ENCODE measurements around the gene DGKI.

The DGKI gene

GRCh38 chr7:137871170-137871915 is 24.6 kb upstream of the DGKI start:
- DNase-seq, result no peak

DNA sequence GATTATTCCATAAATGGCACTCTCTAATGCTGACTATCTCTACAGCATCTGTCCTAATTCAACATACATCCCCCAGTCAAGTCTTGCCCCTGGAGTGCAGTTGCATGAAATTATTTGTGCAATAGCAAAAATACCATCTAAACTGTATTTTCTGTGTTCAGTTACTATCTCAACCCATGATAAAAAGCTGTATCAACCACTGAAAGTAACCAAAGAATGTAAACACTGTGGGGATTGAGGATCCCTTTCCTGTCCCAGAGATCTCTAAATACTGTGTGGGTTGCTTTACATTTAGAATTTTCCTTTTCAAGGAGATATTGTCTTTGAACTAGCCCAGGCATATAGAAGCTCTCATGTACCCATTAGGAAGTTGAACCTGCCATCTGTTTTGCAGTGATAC is 23.9 kb upstream of the DGKI start:
- no peak for DNase-seq

DNA sequence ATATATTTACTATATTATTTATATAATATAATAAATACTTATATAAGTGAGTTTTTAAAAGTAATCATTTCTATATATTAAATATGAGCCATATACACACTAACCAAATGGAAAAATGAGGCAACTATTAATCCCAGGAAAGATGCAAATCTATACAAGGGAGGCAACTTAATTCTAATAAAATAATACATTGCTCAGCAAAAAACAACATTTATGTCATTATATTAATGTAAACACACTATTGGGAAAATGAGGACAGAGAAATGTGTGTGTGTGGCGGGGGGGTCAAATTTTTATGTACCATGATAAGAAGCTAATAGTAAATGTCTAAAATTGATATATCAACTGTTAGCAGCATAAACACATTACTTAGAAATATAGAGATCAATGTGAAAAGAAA is 23.3 kb upstream of the DGKI start:
- no peak for DNase-seq

DNA sequence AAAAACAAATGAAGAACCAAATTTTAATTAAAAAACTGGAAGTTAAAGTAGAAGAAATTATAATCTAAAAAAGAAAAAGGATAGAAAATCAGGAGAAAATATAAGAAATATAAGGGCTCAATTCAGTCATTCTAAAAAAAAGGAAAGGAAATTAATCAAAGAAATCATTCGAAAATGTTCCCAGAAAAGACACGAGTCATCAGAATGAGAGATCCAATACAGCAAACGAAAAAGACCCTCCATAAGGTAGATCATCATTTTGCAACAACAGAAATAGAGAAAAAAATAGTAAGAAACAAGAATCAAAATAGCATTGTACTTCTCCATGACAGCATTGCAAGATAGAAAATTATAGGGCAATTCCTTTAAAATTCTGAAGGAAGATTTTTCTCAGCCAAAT is 22.5 kb upstream of the DGKI start:
- no peak for DNase-seq

- no peak for DNase-seq
Observed at GRCh38 chr7:137867289-137867688, 20.5 kb upstream of the DGKI start.

DNA sequence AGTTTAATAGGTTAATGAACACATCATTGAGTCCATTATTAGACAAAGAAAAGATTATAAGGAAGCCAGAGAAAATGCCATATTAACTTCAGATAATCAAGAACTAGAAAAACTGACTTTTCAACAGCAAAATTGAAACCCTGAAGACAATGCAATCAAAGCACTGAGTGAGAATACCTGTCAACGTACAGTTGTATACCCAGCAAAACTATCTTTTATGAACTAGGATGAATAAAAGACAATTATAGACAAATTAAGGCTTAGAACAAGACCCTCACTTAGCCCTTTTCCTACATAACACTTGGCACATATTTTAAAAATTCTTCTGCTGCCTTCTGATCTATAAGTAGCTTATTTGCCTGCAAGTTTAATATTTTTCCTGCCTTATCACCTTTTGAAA is 19.0 kb upstream of the DGKI start:
- no peak for DNase-seq

DNA sequence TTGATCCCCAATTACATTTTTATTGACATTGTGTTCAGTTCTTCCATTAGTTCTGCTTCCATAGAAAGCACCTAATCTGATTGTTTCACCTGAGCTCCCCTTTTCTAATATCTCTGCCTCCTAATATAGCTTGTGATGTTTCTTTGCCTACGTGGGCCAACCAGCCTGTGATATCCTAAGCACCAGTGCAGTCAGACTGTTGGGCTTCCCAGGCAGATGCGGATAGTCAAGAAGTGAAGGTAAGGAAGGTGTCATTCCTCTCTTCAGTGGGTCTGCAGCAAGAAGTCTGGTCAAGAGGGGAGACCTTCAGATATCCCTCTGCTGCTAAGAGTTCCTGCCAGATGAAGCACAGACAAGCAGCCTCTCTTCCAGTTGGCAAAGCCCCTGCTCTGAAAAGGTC is 16.2 kb upstream of the DGKI start:
- DNase-seq, result no peak

- no peak for DNase-seq
Observed at GRCh38 chr7:137862358-137862757, 15.6 kb upstream of the DGKI start.

DNA sequence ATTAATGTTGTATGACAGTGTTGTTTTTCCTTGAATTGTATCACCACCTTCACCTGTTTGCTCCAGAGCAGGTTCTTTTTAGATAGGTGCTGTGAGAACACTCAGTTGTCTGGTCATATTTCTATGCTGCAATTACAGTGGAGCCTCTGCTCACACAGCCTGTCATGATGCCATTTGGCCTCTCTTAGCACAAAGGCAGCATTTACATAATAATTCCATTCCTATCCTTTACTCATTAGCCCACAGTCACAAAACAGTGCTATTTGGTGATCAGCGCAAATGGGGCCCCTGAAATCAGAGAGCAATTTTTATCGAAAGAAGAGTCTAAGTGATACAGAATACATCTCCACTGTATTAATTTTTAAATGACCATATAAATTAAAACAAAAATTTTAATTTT is 13.8 kb upstream of the DGKI start:
- DNase-seq, result no peak

DNA sequence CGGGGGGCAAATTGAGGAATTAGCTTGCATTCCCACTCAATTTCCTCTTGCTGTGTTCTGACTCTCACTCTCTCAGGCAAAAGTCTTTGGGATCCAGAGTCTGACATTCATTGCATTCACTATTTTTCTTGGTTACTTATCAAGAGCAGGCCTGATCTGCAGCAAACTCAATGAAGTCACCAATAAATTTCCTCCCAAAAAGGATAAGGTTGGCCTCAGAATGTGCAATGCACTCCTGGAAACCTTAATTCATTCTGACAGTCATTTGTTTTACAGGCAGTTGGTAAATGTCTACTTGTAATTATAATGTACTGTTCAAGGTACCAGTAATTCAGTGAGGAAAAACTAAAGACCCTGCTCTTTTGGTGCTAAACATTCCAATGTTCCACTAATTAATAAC is 6.3 kb upstream of the DGKI start:
- no peak for DNase-seq

DNA sequence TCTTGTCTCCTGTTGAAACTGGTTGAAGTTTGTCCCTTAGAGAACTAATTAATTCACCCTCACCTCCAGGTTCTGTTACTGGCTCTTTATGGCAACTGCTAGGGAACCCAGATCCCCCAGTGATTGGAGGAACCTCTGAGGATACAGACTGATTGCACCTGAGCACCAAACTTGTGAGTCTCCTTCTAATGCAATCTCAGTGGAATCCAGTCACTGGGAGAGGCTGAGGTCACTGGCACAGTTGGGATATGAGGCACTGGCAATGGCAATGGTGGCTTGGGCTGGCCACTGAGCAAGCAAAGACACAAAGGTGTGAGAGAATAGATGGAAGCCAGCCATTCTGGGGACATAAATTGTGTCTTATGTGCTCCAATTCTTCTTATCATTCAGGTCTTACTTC is 5.3 kb upstream of the DGKI start:
- DNase-seq, result no peak

- peak; percentile 40 for DNase-seq
Observed at GRCh38 chr7:137850972-137851945, 4.5 kb upstream of the DGKI start.

GRCh38 chr7:137850571-137850970 is 3.8 kb upstream of the DGKI start:
- peak; percentile 18 for DNase-seq

DNA sequence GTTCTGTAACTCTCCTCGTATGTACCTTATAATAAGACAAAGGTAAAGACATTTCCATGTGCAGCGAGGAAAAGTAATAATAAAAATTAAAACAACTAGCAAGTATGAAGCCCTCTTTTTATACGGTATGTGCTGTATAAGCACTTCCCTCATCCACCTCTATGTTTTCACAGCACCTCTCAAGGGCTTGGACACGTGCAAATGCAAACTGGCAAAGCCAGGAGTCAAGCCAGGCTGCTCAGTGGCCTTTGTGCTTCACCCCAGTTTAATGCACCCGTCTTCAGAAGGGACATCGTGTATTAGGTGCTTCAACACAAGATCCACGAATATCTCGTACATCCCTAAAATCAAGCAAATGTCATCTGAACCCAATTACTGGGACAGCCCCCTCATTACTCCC is 1.3 kb upstream of the DGKI start:
- no peak for DNase-seq

- DNase-seq, result no peak
Observed at GRCh38 chr7:137847568-137848050, 835 bp upstream of the DGKI start.

DNA sequence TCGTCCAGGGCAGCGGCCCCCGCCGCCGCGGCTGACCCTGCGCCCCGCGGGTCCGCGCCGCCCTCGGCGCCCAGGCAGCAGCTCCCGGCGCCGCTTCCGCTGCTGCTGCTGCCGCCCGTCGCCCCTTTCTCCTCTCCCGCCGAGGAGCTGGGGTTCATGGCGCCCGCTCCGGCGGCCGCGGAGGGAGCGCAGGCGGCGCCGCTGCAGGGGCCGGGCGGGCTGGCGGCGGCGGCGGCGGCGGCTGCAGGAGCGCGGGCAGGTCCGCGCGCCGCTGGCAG is 286 bp downstream of the DGKI start:
- no peak for DNase-seq

- no peak for DNase-seq
Observed at GRCh38 chr7:137844677-137845425, 1.9 kb downstream of the DGKI start.

DNA sequence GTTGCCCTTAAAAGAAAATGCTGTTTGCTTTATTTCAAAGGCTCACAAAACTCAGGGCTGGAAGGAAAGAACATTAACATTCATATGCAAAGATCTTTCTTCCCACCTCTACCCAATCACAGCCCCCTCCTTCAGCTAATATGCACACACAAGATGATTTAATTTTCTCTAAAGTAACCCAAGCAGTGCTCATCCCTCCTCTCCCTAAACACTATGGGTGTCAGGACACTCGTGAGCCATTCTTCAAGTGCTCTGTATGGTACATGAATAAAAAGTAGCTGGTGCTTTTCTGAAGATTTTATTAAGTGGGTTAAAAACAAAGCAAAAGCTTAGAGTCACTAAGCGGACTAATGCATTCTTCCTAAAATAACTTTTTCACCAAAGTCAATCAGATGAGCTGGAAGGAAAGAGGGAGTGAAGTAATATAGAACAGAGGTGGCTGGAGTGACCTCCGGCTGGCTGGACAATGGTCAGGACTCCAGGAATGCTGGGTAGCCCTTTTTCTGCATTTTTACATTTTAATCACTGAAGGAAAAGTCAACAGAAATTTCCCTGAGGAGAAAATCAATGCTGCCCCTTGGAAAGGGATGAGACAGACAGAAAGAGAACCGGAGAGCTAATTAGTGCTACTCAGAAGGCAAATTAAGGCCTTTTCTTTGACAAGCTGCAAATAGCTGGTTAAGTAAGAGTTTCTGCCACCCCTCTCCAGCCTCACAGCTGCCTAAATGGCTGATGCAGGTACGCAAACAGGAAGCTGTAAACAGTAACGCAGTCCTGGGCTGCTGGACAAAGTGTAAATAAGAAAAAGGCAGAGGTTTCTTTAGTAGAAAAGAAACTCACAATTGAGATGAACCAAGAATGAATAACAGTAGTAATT is 6.6 kb downstream of the DGKI start:
- no peak for DNase-seq

DNA sequence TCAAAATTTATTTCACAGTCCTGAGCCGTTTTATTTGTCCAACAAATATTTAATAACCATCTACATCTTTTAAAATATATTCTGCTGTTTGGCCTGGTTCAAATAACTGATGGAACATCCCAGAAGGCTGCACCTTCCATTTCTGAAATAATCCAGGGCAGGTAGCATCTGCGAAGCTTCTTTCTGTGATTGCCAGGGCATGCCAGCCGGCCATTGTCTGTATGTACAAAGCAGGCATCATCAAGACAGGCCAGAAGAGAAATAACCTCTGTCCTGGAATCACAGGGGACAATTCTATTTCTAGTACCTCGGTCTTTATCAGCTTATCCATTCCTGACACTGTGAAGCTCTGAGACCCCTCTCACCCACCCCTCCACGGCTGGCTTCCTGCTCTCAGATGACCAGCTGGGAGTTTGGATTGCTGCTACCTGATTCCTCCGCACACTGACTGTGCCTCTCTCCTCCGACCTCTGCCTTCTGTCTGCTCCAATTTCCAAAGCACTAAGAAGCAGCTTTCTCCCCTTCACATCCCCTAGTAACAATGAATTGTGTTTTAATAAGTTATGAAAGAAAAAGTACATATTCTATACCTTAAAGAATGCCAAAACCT is 8.0 kb downstream of the DGKI start:
- no peak for DNase-seq

GRCh38 chr7:137836541-137836940 is 10.2 kb downstream of the DGKI start:
- no peak for DNase-seq

GRCh38 chr7:137836113-137836509 is 10.7 kb downstream of the DGKI start:
- DNase-seq, result no peak

GRCh38 chr7:137835486-137836112 is 11.2 kb downstream of the DGKI start:
- DNase-seq, result no peak

Measured in HCEC 1CT (cell line).